Measurements from ENCODE around the gene BPIFB1.

DNA sequence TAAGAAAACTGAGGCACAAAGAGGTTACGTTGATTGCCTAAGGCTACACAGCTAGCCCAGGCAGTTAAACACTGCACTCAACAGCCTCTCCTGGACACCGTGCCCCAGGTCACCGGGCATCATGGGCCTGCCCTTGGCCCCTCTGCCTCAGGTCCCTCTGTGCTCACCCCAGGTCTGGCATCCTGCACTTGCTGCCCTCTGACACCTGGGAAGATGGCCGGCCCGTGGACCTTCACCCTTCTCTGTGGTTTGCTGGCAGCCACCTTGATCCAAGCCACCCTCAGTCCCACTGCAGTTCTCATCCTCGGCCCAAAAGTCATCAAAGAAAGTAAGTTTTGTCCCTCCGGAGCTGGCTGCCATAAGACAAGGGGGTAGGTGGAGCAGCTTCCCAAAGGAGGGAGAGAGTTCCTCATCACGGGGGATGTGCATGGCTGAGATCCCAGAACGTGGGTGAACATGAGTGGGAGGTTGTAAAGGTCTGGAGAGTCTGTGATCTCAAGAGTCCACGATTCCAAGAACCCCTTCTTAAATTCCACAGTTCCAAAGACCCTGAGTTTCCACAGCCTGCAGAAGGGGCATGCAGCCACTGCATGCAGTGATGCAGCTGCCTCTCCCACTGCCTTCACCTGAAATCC, 3.0 kb downstream of the BPIFB1 start:
- TF ChIP-seq OSR2 (tag by site-specific recombination; IDR thresholded peaks at IDR 0.05) (no peak), ZNF133 (tag by site-specific recombination; IDR thresholded peaks at IDR 0.05) (no peak), ZNF426 (tag by site-specific recombination; IDR thresholded peaks at IDR 0.05) (no peak), ZNF518A (tag by site-specific recombination; conservative IDR thresholded peaks at IDR 0.05; ENCODE audit: low read depth) (no peak), ZNF292 (tag by site-specific recombination; IDR thresholded peaks at IDR 0.05; ENCODE audit: borderline replicate concordance, low read depth) (no peak)
